ENCODE data around the gene PRC1. TPM values are rescaled to one million over a fixed set of nuclear protein-coding genes. Genes with fewer than 3 reads are reported as not detected.

Gene PRC1
- total RNA-seq, 1 donor from 2014 or later, result 11.8 TPM

DNA sequence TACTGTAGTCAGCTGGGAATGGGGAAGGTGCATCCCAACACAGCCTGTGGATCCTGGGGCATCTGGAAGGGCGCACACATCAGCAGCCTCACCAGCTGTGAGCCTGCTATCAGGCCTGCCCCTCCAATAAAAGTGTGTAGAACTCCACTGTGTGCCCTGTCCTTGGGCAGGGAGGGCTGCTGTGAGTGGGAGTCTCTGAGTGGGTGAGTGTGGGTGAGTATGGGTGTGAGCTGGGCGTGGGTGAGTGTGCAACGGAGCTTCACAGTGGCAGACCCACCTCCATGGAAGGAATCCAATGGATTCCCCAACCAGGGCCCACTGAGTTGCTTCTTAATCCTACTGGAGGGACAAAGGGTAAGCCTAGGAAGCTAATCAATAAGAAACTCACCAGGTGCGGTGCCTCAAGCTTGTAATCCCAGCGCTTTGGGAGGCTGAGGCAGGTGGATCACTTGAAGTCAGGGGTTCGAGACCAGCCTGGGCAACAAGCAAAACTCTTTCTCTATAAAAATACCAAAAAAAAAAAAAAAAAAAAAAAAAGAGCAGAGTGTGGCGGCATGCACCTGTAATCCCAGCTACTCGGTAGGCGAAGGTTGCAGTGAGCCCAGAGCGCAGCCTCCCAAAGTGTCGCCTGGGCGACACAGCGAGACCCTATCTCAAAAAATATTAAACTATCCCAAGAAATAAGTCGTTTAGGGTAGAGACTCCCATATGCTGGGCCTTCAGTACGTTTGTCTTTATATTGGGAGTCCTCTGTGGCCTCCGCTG lies 40.2 kb downstream of the PRC1 start:
- H3K9me3 ChIP-seq (ENCODE audit: insufficient read depth, low read depth, low read length), result no peaks in the 10 kb centered on the region
- H3K4me2 ChIP-seq (ENCODE audit: low read length), result peak overlapping the region; percentile 96
- Mint-ChIP-seq H3K27ac (ENCODE audit: unreplicated experiment) (no peak overlapping the region), H3K36me3 (ENCODE audit: low read depth, unreplicated experiment) (peaks cover 13% of the 10 kb centered on the region), H3K4me1 (ENCODE audit: low read depth, unreplicated experiment) (no peaks in the 10 kb centered on the region), H3K4me3 (ENCODE audit: unreplicated experiment) (no peak overlapping the region), H3K27me3 (ENCODE audit: low read depth, unreplicated experiment) (no peaks in the 10 kb centered on the region), H3K9me3 (ENCODE audit: unreplicated experiment) (no peaks in the 10 kb centered on the region)
- no peak overlapping the region for H3K9ac ChIP-seq (ENCODE audit: low read length)
- no peak overlapping the region for H3K4me3 ChIP-seq (ENCODE audit: insufficient read depth, low read depth, low read length)
- DNase-seq (ENCODE audit: low read depth) (no peak), FAIRE-seq (no peak)
- H4K20me1 ChIP-seq (ENCODE audit: insufficient read depth, low read length), result peaks cover 5% of the 10 kb centered on the region
- H3K36me3 ChIP-seq (ENCODE audit: insufficient read depth, low read length), result peaks cover 21% of the 10 kb centered on the region
- TF ChIP-seq EZH2 (IDR thresholded peaks at IDR 0.05; ENCODE audit: insufficient read depth, low read length), result no peak
- TF ChIP-seq, protein P1, sequence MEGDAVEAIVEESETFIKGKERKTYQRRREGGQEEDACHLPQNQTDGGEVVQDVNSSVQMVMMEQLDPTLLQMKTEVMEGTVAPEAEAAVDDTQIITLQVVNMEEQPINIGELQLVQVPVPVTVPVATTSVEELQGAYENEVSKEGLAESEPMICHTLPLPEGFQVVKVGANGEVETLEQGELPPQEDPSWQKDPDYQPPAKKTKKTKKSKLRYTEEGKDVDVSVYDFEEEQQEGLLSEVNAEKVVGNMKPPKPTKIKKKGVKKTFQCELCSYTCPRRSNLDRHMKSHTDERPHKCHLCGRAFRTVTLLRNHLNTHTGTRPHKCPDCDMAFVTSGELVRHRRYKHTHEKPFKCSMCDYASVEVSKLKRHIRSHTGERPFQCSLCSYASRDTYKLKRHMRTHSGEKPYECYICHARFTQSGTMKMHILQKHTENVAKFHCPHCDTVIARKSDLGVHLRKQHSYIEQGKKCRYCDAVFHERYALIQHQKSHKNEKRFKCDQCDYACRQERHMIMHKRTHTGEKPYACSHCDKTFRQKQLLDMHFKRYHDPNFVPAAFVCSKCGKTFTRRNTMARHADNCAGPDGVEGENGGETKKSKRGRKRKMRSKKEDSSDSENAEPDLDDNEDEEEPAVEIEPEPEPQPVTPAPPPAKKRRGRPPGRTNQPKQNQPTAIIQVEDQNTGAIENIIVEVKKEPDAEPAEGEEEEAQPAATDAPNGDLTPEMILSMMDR (IDR thresholded peaks at IDR 0.05; ENCODE audit: insufficient read depth, low read depth, low read length), result no peak
- H2AFZ ChIP-seq (ENCODE audit: low read depth, low read length), result peak overlapping the region; percentile 80
- no peaks in the 10 kb centered on the region for H3K27me3 ChIP-seq (ENCODE audit: insufficient read depth, low read length)
- peaks cover 26% of the 10 kb centered on the region for H3K4me1 ChIP-seq (ENCODE audit: insufficient read depth, low read length)
- H3K27ac ChIP-seq (ENCODE audit: low read depth, low read length), result no peak overlapping the region
- peaks cover 3% of the 10 kb centered on the region for H3K79me2 ChIP-seq (ENCODE audit: insufficient read depth, low read length)

DNA sequence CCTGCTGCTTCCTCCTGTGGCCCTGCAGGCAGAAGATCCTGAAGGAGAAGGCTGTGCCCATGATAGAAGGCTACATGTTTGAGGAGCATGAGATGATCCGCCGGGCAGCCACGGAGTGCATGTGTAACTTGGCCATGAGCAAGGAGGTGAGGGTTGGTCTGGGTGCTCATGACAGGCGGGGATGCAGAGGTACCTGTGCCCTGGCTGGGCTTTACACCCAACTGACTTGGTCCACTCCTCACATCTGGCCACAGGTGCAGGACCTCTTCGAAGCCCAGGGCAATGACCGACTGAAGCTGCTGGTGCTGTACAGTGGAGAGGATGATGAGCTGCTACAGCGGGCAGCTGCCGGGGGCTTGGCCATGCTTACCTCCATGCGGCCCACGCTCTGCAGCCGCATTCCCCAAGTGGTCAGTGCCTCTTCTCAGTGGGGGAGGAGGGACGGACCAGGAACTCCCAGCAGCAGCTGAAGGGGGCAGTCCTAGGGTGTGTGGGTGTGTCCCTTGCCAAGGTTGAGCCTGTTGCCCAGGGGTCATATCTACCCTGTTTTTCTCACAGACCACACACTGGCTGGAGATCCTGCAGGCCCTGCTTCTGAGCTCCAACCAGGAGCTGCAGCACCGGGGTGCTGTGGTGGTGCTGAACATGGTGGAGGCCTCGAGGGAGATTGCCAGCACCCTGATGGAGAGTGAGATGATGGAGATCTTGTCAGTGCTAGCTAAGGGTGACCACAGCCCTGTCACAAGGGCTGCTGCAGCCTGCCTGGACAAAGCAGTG lies 41.2 kb downstream of the PRC1 start:
- Mint-ChIP-seq H3K27me3 (ENCODE audit: low read depth, unreplicated experiment) (no peaks in the 10 kb centered on the region), H3K9me3 (ENCODE audit: unreplicated experiment) (no peaks in the 10 kb centered on the region), H3K27ac (ENCODE audit: unreplicated experiment) (no peak overlapping the region), H3K4me3 (ENCODE audit: unreplicated experiment) (no peak overlapping the region), H3K36me3 (ENCODE audit: low read depth, unreplicated experiment) (peaks cover 18% of the 10 kb centered on the region), H3K4me1 (ENCODE audit: low read depth, unreplicated experiment) (no peaks in the 10 kb centered on the region)
- TF ChIP-seq, protein P1 (IDR thresholded peaks at IDR 0.05; ENCODE audit: insufficient read depth, low read depth, low read length), result no peak
- TF ChIP-seq EZH2 (IDR thresholded peaks at IDR 0.05; ENCODE audit: insufficient read depth, low read length), result no peak
- Histone ChIP-seq H3K4me2 (ENCODE audit: low read length) (no peak overlapping the region), H3K79me2 (ENCODE audit: insufficient read depth, low read length) (peaks cover 3% of the 10 kb centered on the region), H3K27me3 (ENCODE audit: insufficient read depth, low read length) (no peaks in the 10 kb centered on the region), H3K4me1 (ENCODE audit: insufficient read depth, low read length) (peaks cover 26% of the 10 kb centered on the region), H3K36me3 (ENCODE audit: insufficient read depth, low read length) (peaks cover 21% of the 10 kb centered on the region), H3K9ac (ENCODE audit: low read length) (no peak overlapping the region), H3K4me3 (ENCODE audit: insufficient read depth, low read depth, low read length) (no peak overlapping the region), H2AFZ (ENCODE audit: low read depth, low read length) (no peak overlapping the region), H3K9me3 (ENCODE audit: insufficient read depth, low read depth, low read length) (no peaks in the 10 kb centered on the region), H3K27ac (ENCODE audit: low read depth, low read length) (no peak overlapping the region), H4K20me1 (ENCODE audit: insufficient read depth, low read length) (peaks cover 3% of the 10 kb centered on the region)
- FAIRE-seq (no peak), DNase-seq (ENCODE audit: low read depth) (no peak)

Measured in astrocyte (in vitro differentiated cells and primary cell).